Fibroblast of upper back skin (primary cell): ENCODE data around the gene NKAIN2.
"Not testable (repeated sequence)": the region's sequence is repeated elsewhere in the genome, so short reads cannot be mapped to it uniquely, and the experiment has no call there.

ENCODE experiments used
- DNase-seq: peaks from one replicate; pipeline ENCODE4 v3.0.0-alpha.2; 2013

Gene NKAIN2

GRCh38 chr6:124723671-124724070, 920.0 kb downstream of the NKAIN2 start:
- DNase-seq: no peak

GRCh38 chr6:124737804-124738203, 934.1 kb downstream of the NKAIN2 start:
- not testable (repeated sequence) for DNase-seq

- DNase-seq: no peak
Observed at GRCh38 chr6:124738482-124738881, 934.8 kb downstream of the NKAIN2 start.

GRCh38 chr6:124741341-124741740, 937.7 kb downstream of the NKAIN2 start:
- DNase-seq: no peak

- peak; percentile 20 for DNase-seq
Observed at GRCh38 chr6:124742971-124743370, 939.3 kb downstream of the NKAIN2 start.

GRCh38 chr6:124743420-124743819, 939.8 kb downstream of the NKAIN2 start:
- DNase-seq: no peak

GRCh38 chr6:124747349-124747748, 943.7 kb downstream of the NKAIN2 start:
- no peak for DNase-seq

GRCh38 chr6:124748778-124749177, 945.1 kb downstream of the NKAIN2 start:
- DNase-seq: no peak

- DNase-seq: no peak
Observed at GRCh38 chr6:124753001-124753400, 949.3 kb downstream of the NKAIN2 start.

GRCh38 chr6:124753562-124754105, 950.0 kb downstream of the NKAIN2 start:
- no peak for DNase-seq

- DNase-seq: no peak
Observed at GRCh38 chr6:124755321-124755720, 951.7 kb downstream of the NKAIN2 start.

- DNase-seq: no peak
Observed at GRCh38 chr6:124757560-124757959, 953.9 kb downstream of the NKAIN2 start.

- no peak for DNase-seq
Observed at GRCh38 chr6:124758663-124759062, 955.0 kb downstream of the NKAIN2 start.

GRCh38 chr6:124765280-124765679, 961.6 kb downstream of the NKAIN2 start:
- DNase-seq: no peak

- no peak for DNase-seq
Observed at GRCh38 chr6:124768224-124768623, 964.6 kb downstream of the NKAIN2 start.

- DNase-seq: no peak
Observed at GRCh38 chr6:124769811-124770544, 966.3 kb downstream of the NKAIN2 start.

GRCh38 chr6:124770784-124771183, 967.1 kb downstream of the NKAIN2 start:
- DNase-seq: no peak

GRCh38 chr6:124772733-124773319, 969.2 kb downstream of the NKAIN2 start:
- DNase-seq: no peak

- no peak for DNase-seq
Observed at GRCh38 chr6:124775121-124775520, 971.5 kb downstream of the NKAIN2 start.

- no peak for DNase-seq
Observed at GRCh38 chr6:124777863-124778262, 974.2 kb downstream of the NKAIN2 start.

GRCh38 chr6:124780623-124781022, 977.0 kb downstream of the NKAIN2 start:
- peak; percentile 2 for DNase-seq

GRCh38 chr6:124783344-124783743, 979.7 kb downstream of the NKAIN2 start:
- no peak for DNase-seq

- no peak for DNase-seq
Observed at GRCh38 chr6:124791156-124791555, 987.5 kb downstream of the NKAIN2 start.

GRCh38 chr6:124792386-124792785, 988.7 kb downstream of the NKAIN2 start:
- no peak for DNase-seq
